ENCODE results near the gene TMEM26.

- TF ChIP-seq CTCF (IDR thresholded peaks at IDR 0.05) (no peak), POLR2A (IDR thresholded peaks at IDR 0.05) (no peak)
These were observed 44.0 kb downstream of the TMEM26 start for GRCh38 chr10:61409157-61409556.

All from heart left ventricle (tissue), 13 donors.